Measurements from ENCODE around the gene DEFB124. TPM values are rescaled to one million over a fixed set of nuclear protein-coding genes. Genes with fewer than 3 reads are reported as not detected.

Gene DEFB124
- polyA plus RNA-seq, 3 donors, result not detected

- no peak overlapping the region for H3K4me3 ChIP-seq (replicated peaks in 1 of 3; ENCODE audit: low read depth in 2 of 3, low read length in 3 of 3)
- no peak overlapping the region for H3K9ac ChIP-seq (ENCODE audit: insufficient read depth, low read length, poor library complexity, severe bottlenecking)
- no peak overlapping the region for H3K27ac ChIP-seq (ENCODE audit: low read depth in 1 of 2, low read length in 2 of 2)
- H3K9me3 ChIP-seq (replicated peaks in 1 of 2; ENCODE audit: control insufficient read depth in 1 of 2, insufficient read depth in 1 of 2, low read length in 2 of 2), result no peaks in the 10 kb centered on the region
- no peak for TF ChIP-seq CTCF (IDR thresholded peaks at IDR 0.05)
- no peaks in the 10 kb centered on the region for H3K36me3 ChIP-seq (replicated peaks in 1 of 2; ENCODE audit: control insufficient read depth in 1 of 2, insufficient read depth in 2 of 2, low read length in 2 of 2)
- H2AFZ ChIP-seq (ENCODE audit: insufficient read depth, low read depth, low read length, poor library complexity, severe bottlenecking), result no peak overlapping the region
- Mint-ChIP-seq H3K9me3 (peaks cover 0 to 3% (median 0%) of the 10 kb centered on the region in 7 donors), H3K27me3 (ENCODE audit: low read depth in 3 of 3) (peaks cover 3 to 21% (median 13%) of the 10 kb centered on the region in 3 donors), H3K4me3 (no peak overlapping the region), H3K27ac (no peak overlapping the region), H3K36me3 (no peaks in the 10 kb centered on the region), H3K4me1 (no peaks in the 10 kb centered on the region)
- H3K27me3 ChIP-seq (ENCODE audit: control insufficient read depth in 2 of 2, insufficient read depth in 2 of 2, low read length in 2 of 2), result peaks cover 0 to 6% of the 10 kb centered on the region in 2 donors
- no peaks in the 10 kb centered on the region for H3K4me1 ChIP-seq (ENCODE audit: control insufficient read depth in 1 of 2, insufficient read depth in 2 of 2, low read length in 2 of 2)
- H3K4me2 ChIP-seq (replicated peaks; ENCODE audit: extremely low read depth, low read length, poor library complexity, severe bottlenecking), result no peak overlapping the region
- intact Hi-C loops (cut with micrococcal nuclease), result no loop called here
- 100% methylated on average over 1 of the region's 1 CpG for WGBS (ENCODE audit: insufficient coverage)
- DNase-seq, result no peak
- no peaks in the 10 kb centered on the region for H4K20me1 ChIP-seq (ENCODE audit: insufficient read depth, low read length)
- no peaks in the 10 kb centered on the region for H3K79me2 ChIP-seq (ENCODE audit: insufficient read depth, low read length)
These were observed 20.6 kb downstream of the DEFB124 start for GRCh38 chr20:31454361-31454760.

GRCh38 chr20:31452575-31452974 is 22.4 kb downstream of the DEFB124 start:
- no peaks in the 10 kb centered on the region for H3K79me2 ChIP-seq (ENCODE audit: insufficient read depth, low read length)
- intact Hi-C loops (cut with micrococcal nuclease), result no loop called here
- H3K9me3 ChIP-seq (replicated peaks in 1 of 2; ENCODE audit: control insufficient read depth in 1 of 2, insufficient read depth in 1 of 2, low read length in 2 of 2), result no peaks in the 10 kb centered on the region

More at GRCh38 chr20:31452575-31452974, 22.4 kb downstream of the DEFB124 start:
- Histone ChIP-seq H3K27me3 (ENCODE audit: control insufficient read depth in 2 of 2, insufficient read depth in 2 of 2, low read length in 2 of 2) (no peaks in the 10 kb centered on the region), H3K4me2 (replicated peaks; ENCODE audit: extremely low read depth, low read length, poor library complexity, severe bottlenecking) (no peak overlapping the region), H3K36me3 (replicated peaks in 1 of 2; ENCODE audit: control insufficient read depth in 1 of 2, insufficient read depth in 2 of 2, low read length in 2 of 2) (no peaks in the 10 kb centered on the region), H2AFZ (ENCODE audit: insufficient read depth, low read depth, low read length, poor library complexity, severe bottlenecking) (no peak overlapping the region), H4K20me1 (ENCODE audit: insufficient read depth, low read length) (no peaks in the 10 kb centered on the region), H3K4me1 (ENCODE audit: control insufficient read depth in 1 of 2, insufficient read depth in 2 of 2, low read length in 2 of 2) (no peaks in the 10 kb centered on the region), H3K4me3 (replicated peaks in 1 of 3; ENCODE audit: low read depth in 2 of 3, low read length in 3 of 3) (no peak overlapping the region), H3K27ac (ENCODE audit: low read depth in 1 of 2, low read length in 2 of 2) (no peak overlapping the region), H3K9ac (ENCODE audit: insufficient read depth, low read length, poor library complexity, severe bottlenecking) (no peak overlapping the region)
- Mint-ChIP-seq H3K27me3 (ENCODE audit: low read depth in 3 of 3) (peaks cover 3 to 19% (median 10%) of the 10 kb centered on the region in 3 donors), H3K9me3 (peaks cover 0 to 3% (median 0%) of the 10 kb centered on the region in 7 donors), H3K36me3 (no peaks in the 10 kb centered on the region), H3K27ac (no peak overlapping the region), H3K4me1 (no peaks in the 10 kb centered on the region), H3K4me3 (no peak overlapping the region)
- WGBS (ENCODE audit: insufficient coverage), result no CpG with 5 or more reads among the region's 2 CpGs
- DNase-seq, result no peak
- TF ChIP-seq CTCF (IDR thresholded peaks at IDR 0.05), result no peak
